GM10266 (cell line): ENCODE data around the gene MLLT10.
"Not testable (repeated sequence)": the region's sequence is repeated elsewhere in the genome, so short reads cannot be mapped to it uniquely, and the experiment has no call there.

ENCODE experiments used
- DNase-seq: peaks from one replicate; pipeline ENCODE4 v3.0.0; 2012; ENCODE audit errors: extremely low spot score
- CTCF ChIP-seq: IDR thresholded peaks from 2 replicates; pipeline ENCODE4 v1.5.1; 2012; ENCODE audit warnings: mild to moderate bottlenecking, low read depth; ENCODE audit not compliant: control insufficient read depth, insufficient read depth; ENCODE audit errors: missing control alignments

Gene MLLT10

GRCh38 chr10:21530641-21531040 lies 3.4 kb upstream of the MLLT10 start:
- TF ChIP-seq CTCF = no peak
- no peak for DNase-seq

- no peak for TF ChIP-seq CTCF
- DNase-seq = no peak
These were observed 2.9 kb upstream of the MLLT10 start for GRCh38 chr10:21531164-21531563.

- DNase-seq = no peak
- no peak for TF ChIP-seq CTCF
These were observed 1.2 kb upstream of the MLLT10 start for GRCh38 chr10:21532694-21533466.

- DNase-seq = no peak
- TF ChIP-seq CTCF = no peak
These were observed 201 bp downstream of the MLLT10 start for GRCh38 chr10:21534280-21534586.

- peak; percentile 77 for DNase-seq
- TF ChIP-seq CTCF = no peak
These were observed 817 bp downstream of the MLLT10 start for GRCh38 chr10:21534604-21535493.

- no peak for TF ChIP-seq CTCF
- DNase-seq = no peak
These were observed 1.5 kb downstream of the MLLT10 start for GRCh38 chr10:21535494-21535965.

- not testable (repeated sequence) for DNase-seq
These were observed 1.9 kb downstream of the MLLT10 start for GRCh38 chr10:21535976-21536375.

GRCh38 chr10:21536874-21537273 lies 2.8 kb downstream of the MLLT10 start:
- no peak for TF ChIP-seq CTCF
- DNase-seq = no peak

- DNase-seq = not testable (repeated sequence)
These were observed 6.7 kb downstream of the MLLT10 start for GRCh38 chr10:21540701-21541100.
